Brain microvascular endothelial cell (primary cell): Measurements from ENCODE around the gene UTP11.

Source experiments
- DNase-seq: peaks from one replicate; pipeline ENCODE4 v3.0.0-alpha.2; 2020
- H3K27ac ChIP-seq: fragments of 250-450 bp; sonication (Bioruptor Pico); 2 replicates; pipeline ENCODE4 v1.5.1; 2020; ENCODE audit warnings: mild to moderate bottlenecking, moderate library complexity
- H3K27me3 ChIP-seq: fragments of 250-450 bp; sonication (Bioruptor Pico); replicated peaks from 2 replicates; pipeline ENCODE4 v1.5.1; 2020; ENCODE audit warnings: mild to moderate bottlenecking
- H3K36me3 ChIP-seq: fragments of 250-450 bp; sonication (Bioruptor Pico); replicated peaks from 2 replicates; pipeline ENCODE4 v1.5.1; 2020; ENCODE audit warnings: mild to moderate bottlenecking
- H3K4me3 ChIP-seq: 2 replicates; pipeline ENCODE4 v1.5.1; 2011; ENCODE audit warnings: low read depth, mild to moderate bottlenecking, control low read depth, low read length, moderate library complexity
- in situ Hi-C: cut with HindIII; loops from 2 replicates; pipeline ENCODE4 v1.10.0; 2017; ENCODE audit warnings: low sequenced_read_pairs, low pct_ligation_motif_present
- TF ChIP-seq, protein P1 (sequence below): IDR thresholded peaks from 2 replicates; pipeline ENCODE4 v1.5.1; 2011; ENCODE audit warnings: low read depth, mild to moderate bottlenecking, moderate library complexity, low read length, control low read depth, inconsistent platforms; ENCODE audit errors: missing control alignments

Gene UTP11

GRCh38 chr1:38072858-38073257, 60.3 kb downstream of the UTP11 start:
- Histone ChIP-seq H3K27me3 (peaks cover 17% of the 10 kb centered on the region), H3K4me3 (no peak overlapping the region), H3K36me3 (no peaks in the 10 kb centered on the region), H3K27ac (no peak overlapping the region)
- in situ Hi-C loops = no loop called here
- TF ChIP-seq, protein P1, sequence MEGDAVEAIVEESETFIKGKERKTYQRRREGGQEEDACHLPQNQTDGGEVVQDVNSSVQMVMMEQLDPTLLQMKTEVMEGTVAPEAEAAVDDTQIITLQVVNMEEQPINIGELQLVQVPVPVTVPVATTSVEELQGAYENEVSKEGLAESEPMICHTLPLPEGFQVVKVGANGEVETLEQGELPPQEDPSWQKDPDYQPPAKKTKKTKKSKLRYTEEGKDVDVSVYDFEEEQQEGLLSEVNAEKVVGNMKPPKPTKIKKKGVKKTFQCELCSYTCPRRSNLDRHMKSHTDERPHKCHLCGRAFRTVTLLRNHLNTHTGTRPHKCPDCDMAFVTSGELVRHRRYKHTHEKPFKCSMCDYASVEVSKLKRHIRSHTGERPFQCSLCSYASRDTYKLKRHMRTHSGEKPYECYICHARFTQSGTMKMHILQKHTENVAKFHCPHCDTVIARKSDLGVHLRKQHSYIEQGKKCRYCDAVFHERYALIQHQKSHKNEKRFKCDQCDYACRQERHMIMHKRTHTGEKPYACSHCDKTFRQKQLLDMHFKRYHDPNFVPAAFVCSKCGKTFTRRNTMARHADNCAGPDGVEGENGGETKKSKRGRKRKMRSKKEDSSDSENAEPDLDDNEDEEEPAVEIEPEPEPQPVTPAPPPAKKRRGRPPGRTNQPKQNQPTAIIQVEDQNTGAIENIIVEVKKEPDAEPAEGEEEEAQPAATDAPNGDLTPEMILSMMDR = no peak
- DNase-seq = no peak

- no peak overlapping the region for H3K27ac ChIP-seq
- in situ Hi-C loops = no loop called here
- no peak overlapping the region for H3K4me3 ChIP-seq
- no peaks in the 10 kb centered on the region for H3K36me3 ChIP-seq
- TF ChIP-seq, protein P1 = no peak
- no peak for DNase-seq
- H3K27me3 ChIP-seq = peaks cover 12% of the 10 kb centered on the region
These were observed 61.2 kb downstream of the UTP11 start for GRCh38 chr1:38073534-38074301.

GRCh38 chr1:38074302-38074677, 61.8 kb downstream of the UTP11 start:
- Histone ChIP-seq H3K27me3 (peaks cover 12% of the 10 kb centered on the region), H3K36me3 (no peaks in the 10 kb centered on the region), H3K27ac (no peak overlapping the region), H3K4me3 (no peak overlapping the region)
- DNase-seq = no peak
- TF ChIP-seq, protein P1 = no peak
- in situ Hi-C loops = no loop called here
